H4 (cell line): ENCODE data around the gene SPTB. TPM values are rescaled to one million over a fixed set of nuclear protein-coding genes. Genes with fewer than 3 reads are reported as not detected.

Source experiments
- total RNA-seq: library from RNA; depleted of rRNA; stranded (reverse); fragments of >200 nt; shearing (Covaris generic); gene quantifications from 2 replicates; pipeline ENCODE4 v1.2.3, GENCODE V29; 2014; rRNA removed

The SPTB gene
- total RNA-seq, 1 experiment from 2014 or later, result 0.04 TPM

Other genes with a start within 250 kb of the SPTB start
- 4.6 and 8.9 TPM in 2 replicates for gene PLEKHG3, start 175.5 kb downstream of the SPTB start, total RNA-seq
- 77.0 and 92.5 TPM in 2 replicates for gene CHURC1, start 34.5 kb upstream of the SPTB start, total RNA-seq
- not detected in 2 replicates for gene GPX2, start 62.8 kb upstream of the SPTB start, total RNA-seq
- gene RAB15, start 92.4 kb upstream of the SPTB start, total RNA-seq, result 10.1 and 10.3 TPM in 2 replicates
- 5.7 and 15.9 TPM in 2 replicates for gene FNTB, start 107.0 kb upstream of the SPTB start, total RNA-seq
- 36.6 and 39.9 TPM in 2 replicates for gene MAX, start 222.6 kb upstream of the SPTB start, total RNA-seq